CD1c-positive myeloid dendritic cell (primary cell): Measurements from ENCODE around the gene ASB1.

Source experiments
- DNase-seq: peaks from one replicate; pipeline ENCODE4 v3.0.0-alpha.2; 2016; ENCODE audit errors: extremely low spot score

The ASB1 gene

GRCh38 chr2:238467062-238467461 is 40.3 kb downstream of the ASB1 start:
- DNase-seq: no peak

- no peak for DNase-seq
These were observed 41.1 kb downstream of the ASB1 start for GRCh38 chr2:238467792-238468191.

- no peak for DNase-seq
These were observed 42.4 kb downstream of the ASB1 start for GRCh38 chr2:238469155-238469554.

DNA sequence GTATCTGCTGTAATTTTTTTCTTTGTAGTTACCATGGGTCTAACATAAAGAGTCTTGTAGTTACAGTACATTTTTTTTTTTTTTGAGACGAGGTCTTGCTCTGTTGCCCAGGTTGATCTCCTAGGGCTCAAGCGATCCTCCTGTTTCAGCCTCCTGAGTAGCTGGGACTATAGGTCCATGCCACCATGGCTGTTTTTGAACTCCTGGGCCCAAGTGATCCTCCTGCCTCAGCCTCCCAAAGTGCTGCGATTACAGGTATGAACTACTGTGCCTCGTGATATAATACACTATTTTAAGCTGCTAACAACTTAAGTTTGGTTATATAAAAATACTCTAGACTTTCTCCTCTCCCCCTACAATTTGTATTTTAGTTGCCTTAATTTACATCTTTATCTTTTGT is 46.3 kb downstream of the ASB1 start:
- DNase-seq: no peak

GRCh38 chr2:238473523-238473922 is 46.8 kb downstream of the ASB1 start:
- DNase-seq: no peak

- no peak for DNase-seq
These were observed 48.3 kb downstream of the ASB1 start for GRCh38 chr2:238475034-238475433.

GRCh38 chr2:238475566-238475965 is 48.8 kb downstream of the ASB1 start:
- DNase-seq: no peak

- DNase-seq: no peak
These were observed 49.5 kb downstream of the ASB1 start for GRCh38 chr2:238476258-238476657.

DNA sequence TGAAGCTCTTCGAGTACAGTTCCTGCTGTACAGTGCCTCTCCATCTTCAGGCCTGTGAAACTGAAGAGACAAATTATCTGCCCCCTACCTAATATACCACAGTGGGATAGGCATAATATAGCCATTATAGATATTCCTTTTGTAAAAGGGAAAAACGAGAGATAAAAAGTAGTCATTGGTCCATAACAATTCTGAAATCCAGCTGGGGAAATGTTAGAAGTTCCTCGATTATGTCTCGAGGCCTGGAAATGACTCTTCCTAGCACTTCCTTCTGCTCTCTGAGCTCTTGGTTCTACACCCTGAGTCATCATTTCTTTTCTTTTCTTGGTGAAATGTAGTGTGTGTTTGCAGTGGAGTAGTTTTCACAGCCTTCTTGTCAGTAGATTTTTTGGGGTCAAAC is 51.5 kb downstream of the ASB1 start:
- DNase-seq: no peak

DNA sequence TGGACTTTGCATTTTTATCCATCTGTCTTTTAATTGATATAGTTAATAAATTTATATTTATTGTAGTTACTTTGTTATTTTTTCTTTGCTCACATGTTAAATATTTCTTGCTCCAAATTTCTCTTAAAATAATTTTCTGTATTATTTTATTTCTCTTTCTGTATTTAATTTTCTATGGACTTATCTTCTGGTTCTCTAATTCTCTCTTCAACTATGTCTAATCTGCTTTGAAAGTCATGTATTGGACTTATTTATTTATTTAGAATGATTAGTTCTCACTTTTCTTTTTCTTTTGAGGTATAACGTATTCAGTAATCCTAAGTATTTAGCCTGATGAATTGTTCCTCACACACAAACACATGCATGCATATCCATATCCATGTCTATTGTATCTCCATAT is 53.1 kb downstream of the ASB1 start:
- no peak for DNase-seq

- no peak for DNase-seq
These were observed 56.3 kb downstream of the ASB1 start for GRCh38 chr2:238483021-238483420.

DNA sequence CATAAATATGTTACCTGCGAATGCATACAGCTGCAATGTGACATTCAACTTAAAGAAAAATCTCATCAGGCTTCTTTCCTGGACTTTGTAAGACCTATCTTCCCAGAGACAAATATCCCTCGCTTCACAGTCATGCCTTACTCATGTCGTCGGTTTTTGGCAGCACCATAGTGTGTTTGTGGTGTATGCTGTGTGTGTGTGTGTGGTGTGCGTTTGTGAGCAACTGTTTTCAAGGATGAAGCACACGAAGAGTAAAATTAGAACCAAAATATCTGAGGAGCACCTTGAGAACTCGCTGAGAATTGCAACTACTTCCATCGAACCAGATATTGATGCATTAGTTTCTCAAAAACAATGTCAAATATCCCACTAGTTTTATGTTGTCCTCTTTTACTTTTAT is 56.9 kb downstream of the ASB1 start:
- no peak for DNase-seq

- DNase-seq: no peak
These were observed 58.1 kb downstream of the ASB1 start for GRCh38 chr2:238484522-238485452.

GRCh38 chr2:238486123-238486848 is 59.6 kb downstream of the ASB1 start:
- DNase-seq: no peak

GRCh38 chr2:238487134-238487533 is 60.4 kb downstream of the ASB1 start:
- DNase-seq: no peak

GRCh38 chr2:238487652-238488346 is 61.1 kb downstream of the ASB1 start:
- no peak for DNase-seq

GRCh38 chr2:238488347-238488826 is 61.7 kb downstream of the ASB1 start:
- no peak for DNase-seq

GRCh38 chr2:238489431-238489830 is 62.7 kb downstream of the ASB1 start:
- no peak for DNase-seq

DNA sequence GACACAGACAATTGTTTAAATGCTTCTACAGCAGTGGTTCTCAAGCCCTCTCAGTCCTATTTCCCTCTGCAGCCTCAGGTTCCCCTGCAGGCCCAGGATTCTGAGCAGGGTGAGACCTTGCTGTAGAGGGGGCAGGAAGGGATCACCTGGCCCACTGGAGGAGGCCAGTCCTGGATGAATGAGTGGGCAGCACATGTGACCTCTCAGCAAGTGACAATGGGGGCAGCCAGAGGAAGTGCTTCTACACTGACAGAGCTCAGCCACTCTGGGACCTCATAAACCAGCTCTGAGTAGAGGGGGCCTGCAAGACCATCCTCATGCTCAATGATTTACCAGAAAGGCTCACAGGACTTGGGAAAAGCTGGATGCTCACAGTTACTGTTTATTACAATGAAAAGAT is 63.2 kb downstream of the ASB1 start:
- no peak for DNase-seq

DNA sequence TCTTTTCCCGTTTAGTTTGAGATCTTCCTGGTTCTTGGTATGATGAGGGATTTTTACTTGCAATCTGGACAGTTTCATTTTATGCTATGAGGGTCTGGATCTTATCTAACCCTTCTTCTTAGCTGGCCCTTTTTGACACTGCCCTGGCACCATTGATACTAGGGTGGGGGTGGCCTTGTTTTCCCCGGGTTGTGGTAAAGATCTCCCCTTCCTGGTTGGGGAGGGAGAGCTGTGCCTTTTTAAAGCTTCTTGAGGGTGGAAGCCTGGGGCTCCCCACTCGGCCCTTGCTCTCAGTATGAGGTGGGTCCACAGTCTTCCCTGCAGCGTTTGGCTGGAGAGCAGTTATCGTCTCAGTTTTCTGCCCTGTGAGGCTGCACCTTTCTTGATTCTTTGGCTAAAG is 66.1 kb downstream of the ASB1 start:
- DNase-seq: no peak

GRCh38 chr2:238493411-238493810 is 66.7 kb downstream of the ASB1 start:
- DNase-seq: no peak

DNA sequence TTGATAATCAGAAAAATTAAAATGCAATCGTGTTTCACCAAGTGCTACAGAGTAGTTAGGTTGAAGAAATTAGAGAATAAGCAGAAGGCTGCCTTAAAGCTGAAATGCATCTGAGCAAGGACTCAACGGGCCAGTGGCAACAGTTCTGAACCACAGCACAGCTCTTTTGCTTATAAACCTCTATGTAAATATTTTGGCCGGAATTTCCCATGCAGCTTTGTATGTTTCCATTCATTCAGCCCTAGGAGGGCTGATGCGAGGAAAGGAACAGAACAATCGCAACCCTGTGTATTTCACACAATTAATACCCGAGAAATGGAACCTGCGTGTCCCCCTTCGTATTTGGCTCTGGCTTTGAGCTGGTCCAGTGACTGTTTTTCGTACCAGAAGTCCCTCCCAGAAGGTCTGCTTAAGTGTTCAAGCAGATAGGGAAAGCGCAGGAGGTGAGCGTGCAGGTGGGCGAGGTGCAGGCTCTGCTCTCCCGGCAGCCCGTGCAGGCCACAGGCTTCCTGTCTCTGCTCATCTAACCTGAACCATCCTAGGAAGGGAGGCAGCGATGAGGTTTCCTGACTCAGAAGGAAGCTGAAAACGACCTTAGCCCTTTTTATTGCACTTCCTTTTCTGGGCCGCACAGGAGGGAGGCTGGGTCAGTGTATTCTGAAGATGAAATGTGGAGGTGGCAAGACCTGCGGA is 67.3 kb downstream of the ASB1 start:
- no peak for DNase-seq
